MCF 10A (cell line): ENCODE results near the gene SOX12. TPM values are rescaled to one million over a fixed set of nuclear protein-coding genes. Genes with fewer than 3 reads are reported as not detected.
A peak's percentile ranks its signal among the peaks of the same experiment; 100 is the strongest.

Experiments used
- BruUV-seq: library from RNA; stranded (reverse); fragments of 400-500 nt; replicated peaks from 2 replicates; lab custom pipeline; 2021; lab: Mats Ljungman, UMichigan
- CTCF ChIA-PET: fragments of 300-600 bp; sonication (Branson Sonifier 250); formaldehyde crosslinking; extraction: SDS; loops from one replicate; lab custom pipeline; 2021; ENCODE audit warnings: antibody characterized with exemption, inconsistent platforms; lab: Yijun Ruan, JAX
- POLR2A ChIA-PET: fragments of 300-600, 350-650 bp; sonication (Branson Sonifier 250); formaldehyde crosslinking; extraction: SDS; loops from one replicate; lab custom pipeline; 2020; ENCODE audit warnings: antibody characterized with exemption, inconsistent platforms; lab: Yijun Ruan, JAX
- DNase-seq: peaks from one replicate; pipeline ENCODE4 v3.0.0-alpha.2; 2018; ENCODE audit not compliant: unreplicated experiment
- H3K27ac Mint-ChIP-seq: one replicate; pipeline ENCODE4 v1.8.0; 2022; ENCODE audit warnings: mild to moderate bottlenecking, low read depth, mixed read lengths; ENCODE audit not compliant: unreplicated experiment
- H3K27me3 Mint-ChIP-seq: one replicate; pipeline ENCODE4 v1.8.0; 2022; ENCODE audit warnings: mixed read lengths; ENCODE audit not compliant: insufficient read depth, unreplicated experiment
- H3K36me3 Mint-ChIP-seq: one replicate; pipeline ENCODE4 v1.8.0; 2022; ENCODE audit warnings: mild to moderate bottlenecking, moderate library complexity, mixed read lengths; ENCODE audit not compliant: insufficient read depth, unreplicated experiment
- H3K4me1 Mint-ChIP-seq: one replicate; pipeline ENCODE4 v1.8.0; 2022; ENCODE audit warnings: mixed read lengths; ENCODE audit not compliant: insufficient read depth, unreplicated experiment
- H3K4me3 Mint-ChIP-seq: one replicate; pipeline ENCODE4 v1.8.0; 2022; ENCODE audit warnings: mild to moderate bottlenecking, moderate library complexity, mixed read lengths; ENCODE audit not compliant: unreplicated experiment
- H3K9me3 Mint-ChIP-seq: one replicate; pipeline ENCODE4 v1.8.0; 2022; ENCODE audit warnings: mixed read lengths; ENCODE audit not compliant: unreplicated experiment
- intact Hi-C: fragments of 100-400 bp; cut with micrococcal nuclease; formaldehyde crosslinking; loops from 2 replicates; pipeline ENCODE4 v1.14.1; 2022
- total RNA-seq: library from RNA; stranded (reverse); gene quantifications from 2 replicates; pipeline ENCODE4 v1.2.3, GENCODE V29; 2022
- TF ChIP-seq, protein P1 (sequence below): fragments of 200-600 bp; IDR thresholded peaks from one replicate; pipeline ENCODE4 v1.8.0; 2022; ENCODE audit warnings: antibody characterized with exemption, mild to moderate bottlenecking; ENCODE audit not compliant: unreplicated experiment

SOX12 gene
- total RNA-seq, 1 experiment from 2014 or later = 17.6 TPM

DNA sequence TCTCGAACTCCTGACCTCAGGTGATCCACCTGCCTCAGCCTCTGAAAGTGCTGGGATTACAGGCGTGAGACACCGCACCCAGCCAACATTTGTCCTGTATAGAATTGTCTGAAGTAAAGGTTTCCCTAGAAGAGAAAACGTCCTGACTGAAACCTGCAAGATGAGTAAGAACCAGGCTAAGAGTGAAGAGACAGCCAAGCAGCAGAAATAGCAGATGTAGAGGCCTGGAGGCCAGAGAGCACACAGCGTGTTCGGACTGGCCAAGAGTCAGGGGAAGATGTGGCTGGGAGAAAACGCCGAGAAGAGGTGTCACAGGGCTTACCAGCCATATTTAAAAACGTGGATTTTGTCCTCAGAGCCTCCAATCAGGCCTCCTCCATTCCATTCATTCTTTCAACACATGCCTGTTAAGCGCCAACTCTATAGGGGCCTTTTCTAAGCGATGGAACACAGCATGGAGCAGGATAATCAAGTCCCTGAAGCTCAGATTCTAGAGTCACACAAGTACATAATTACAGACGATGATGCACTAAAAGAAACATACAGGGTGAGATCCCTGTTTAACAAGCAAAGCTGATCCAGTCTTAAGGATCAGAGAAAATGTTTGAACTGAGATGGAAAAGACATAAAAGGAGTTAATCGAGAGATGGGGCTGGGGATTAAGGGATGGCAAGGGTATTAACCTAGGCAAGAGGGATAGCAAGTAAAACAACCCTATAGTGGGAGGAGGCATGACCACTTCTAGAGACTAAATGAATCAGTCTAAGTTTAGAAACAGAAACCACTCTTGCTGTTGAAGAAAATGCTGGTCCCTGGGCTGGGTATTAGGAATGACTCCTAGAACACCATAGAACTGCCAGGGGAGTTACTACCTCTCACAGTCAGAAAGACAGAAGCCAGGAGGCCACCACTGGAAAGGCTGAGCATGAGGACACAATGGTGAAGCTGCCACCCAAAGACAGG lies 23.2 kb upstream of the SOX12 start:
- ChIA-PET CTCF (interaction anchor here (0.6 to 4.2 kb wide), 5 partner anchors 7 to 53 kb away, joined by 3 to 18 read pairs (median 4); partner anchors contain the start of gene SOX12), POLR2A (interaction anchor here (0.6 to 1.3 kb wide), 2 partner anchors 10 to 11 kb away, joined by 3 to 8 read pairs; no protein-coding TSS in a partner anchor)
- TF ChIP-seq, protein P1, sequence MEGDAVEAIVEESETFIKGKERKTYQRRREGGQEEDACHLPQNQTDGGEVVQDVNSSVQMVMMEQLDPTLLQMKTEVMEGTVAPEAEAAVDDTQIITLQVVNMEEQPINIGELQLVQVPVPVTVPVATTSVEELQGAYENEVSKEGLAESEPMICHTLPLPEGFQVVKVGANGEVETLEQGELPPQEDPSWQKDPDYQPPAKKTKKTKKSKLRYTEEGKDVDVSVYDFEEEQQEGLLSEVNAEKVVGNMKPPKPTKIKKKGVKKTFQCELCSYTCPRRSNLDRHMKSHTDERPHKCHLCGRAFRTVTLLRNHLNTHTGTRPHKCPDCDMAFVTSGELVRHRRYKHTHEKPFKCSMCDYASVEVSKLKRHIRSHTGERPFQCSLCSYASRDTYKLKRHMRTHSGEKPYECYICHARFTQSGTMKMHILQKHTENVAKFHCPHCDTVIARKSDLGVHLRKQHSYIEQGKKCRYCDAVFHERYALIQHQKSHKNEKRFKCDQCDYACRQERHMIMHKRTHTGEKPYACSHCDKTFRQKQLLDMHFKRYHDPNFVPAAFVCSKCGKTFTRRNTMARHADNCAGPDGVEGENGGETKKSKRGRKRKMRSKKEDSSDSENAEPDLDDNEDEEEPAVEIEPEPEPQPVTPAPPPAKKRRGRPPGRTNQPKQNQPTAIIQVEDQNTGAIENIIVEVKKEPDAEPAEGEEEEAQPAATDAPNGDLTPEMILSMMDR = no peak
- H3K4me3 Mint-ChIP-seq = no peak overlapping the region
- H3K4me1 Mint-ChIP-seq = peaks cover 27% of the 10 kb centered on the region
- no peaks in the 10 kb centered on the region for H3K9me3 Mint-ChIP-seq
- peaks cover 11% of the 10 kb centered on the region for H3K36me3 Mint-ChIP-seq
- intact Hi-C loops = no loop called here
- no peaks in the 10 kb centered on the region for H3K27me3 Mint-ChIP-seq
- no peak overlapping the region for H3K27ac Mint-ChIP-seq
- no TSS peak for BruUV-seq
- no peak for DNase-seq

DNA sequence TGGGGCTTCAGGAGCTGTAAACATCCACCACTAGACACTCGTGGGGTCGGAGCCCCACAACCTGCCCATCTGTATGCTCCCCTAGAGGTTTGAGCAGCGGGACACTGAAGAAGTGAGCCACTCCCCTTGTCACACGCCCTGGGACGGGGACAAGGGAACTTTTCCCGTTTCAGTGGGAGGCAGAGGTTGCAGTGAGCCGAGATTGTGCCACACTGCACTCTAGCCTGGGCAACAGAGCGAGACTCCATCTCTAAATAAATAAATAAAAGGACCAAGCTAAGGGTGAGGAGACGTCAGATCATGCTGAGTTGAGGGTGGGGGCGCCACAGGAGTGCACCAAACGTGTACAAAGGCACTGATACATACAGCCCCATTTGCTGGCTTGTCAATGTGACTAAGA lies 19.6 kb upstream of the SOX12 start:
- Mint-ChIP-seq H3K27me3 (no peaks in the 10 kb centered on the region), H3K9me3 (no peaks in the 10 kb centered on the region), H3K4me1 (peaks cover 31% of the 10 kb centered on the region), H3K27ac (no peak overlapping the region), H3K36me3 (no peaks in the 10 kb centered on the region), H3K4me3 (no peak overlapping the region)
- TF ChIP-seq, protein P1 = no peak
- no TSS peak for BruUV-seq
- ChIA-PET CTCF (interaction anchor here (0.5 to 0.7 kb wide), 3 partner anchors 25 to 1600 kb away, joined by 3 read pairs; no protein-coding TSS in a partner anchor), POLR2A (no interaction called here)
- intact Hi-C loops = no loop called here
- no peak for DNase-seq

DNA sequence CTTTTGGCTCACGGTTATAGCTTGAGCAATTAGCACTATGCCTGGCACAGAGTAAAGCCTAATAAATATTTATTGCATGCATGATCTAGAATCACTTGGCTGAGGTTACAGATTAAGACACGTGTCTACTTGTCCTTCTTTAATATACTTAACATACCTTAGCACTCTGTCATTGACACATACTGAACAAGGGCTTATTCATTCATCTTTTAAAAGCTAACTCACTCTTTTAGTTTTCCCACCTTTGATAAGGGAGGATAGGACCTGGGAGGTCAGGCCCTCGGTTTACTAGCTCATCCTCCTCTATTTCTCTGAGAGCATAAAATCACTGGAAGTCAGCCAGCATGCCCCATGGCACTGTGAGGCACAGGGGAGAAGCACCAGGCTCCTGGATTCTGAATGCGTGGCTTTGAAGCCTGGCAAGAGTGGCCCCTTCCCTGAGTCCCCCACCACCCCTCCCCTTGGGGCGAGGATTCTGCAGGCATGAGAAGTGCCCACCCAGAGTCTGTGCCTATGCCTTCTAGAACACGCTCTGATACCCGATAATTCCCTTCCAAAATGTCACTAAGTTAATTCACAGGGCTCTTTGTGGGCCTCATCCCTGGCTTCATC lies 16.8 kb upstream of the SOX12 start:
- Mint-ChIP-seq H3K9me3 (no peaks in the 10 kb centered on the region), H3K4me1 (peaks cover 18% of the 10 kb centered on the region), H3K27ac (no peak overlapping the region), H3K4me3 (no peak overlapping the region), H3K36me3 (no peaks in the 10 kb centered on the region), H3K27me3 (no peaks in the 10 kb centered on the region)
- ChIA-PET POLR2A (interaction anchor here (0.7 to 6.2 kb wide), 3 partner anchors 10 to 16 kb away, joined by 5 to 60 read pairs (median 46); partner anchors contain the start of genes SOX12 and ZCCHC3), CTCF (interaction anchor here (0.5 to 1.1 kb wide), 5 partner anchors 8 to 267 kb away, joined by 3 to 5 read pairs (median 3); no protein-coding TSS in a partner anchor)
- TF ChIP-seq, protein P1 = no peak
- DNase-seq = peak; percentile 15
- intact Hi-C loops = no loop called here
- BruUV-seq = no TSS peak
